Stimulated activated CD8-positive, alpha-beta memory T cell treated with anti-CD3 and anti-CD28 coated beads, Interleukin-7, amount 100 ng/mL, for 4 hours (primary cell): ENCODE measurements around the gene PRSS27.
"Not testable (repeated sequence)": the region's sequence is repeated elsewhere in the genome, so short reads cannot be mapped to it uniquely, and the experiment has no call there.

Experiments used
- DNase-seq, 2 donors: peaks; one replicate each; pipeline ENCODE4 v3.0.0-alpha.2; 2020; ENCODE audit warnings: low read depth in 2 of 2

Gene PRSS27

GRCh38 chr16:2673066-2673999 is 46.7 kb downstream of the PRSS27 start:
- DNase-seq, result peak; percentile 89 to 93

- no peak for DNase-seq
These were observed 48.3 kb downstream of the PRSS27 start for GRCh38 chr16:2671741-2672140.

- not testable (repeated sequence) for DNase-seq
These were observed 48.8 kb downstream of the PRSS27 start for GRCh38 chr16:2671193-2671592.

- peak; percentile 32 to 40 for DNase-seq
These were observed 50.0 kb downstream of the PRSS27 start for GRCh38 chr16:2670017-2670416.

DNA sequence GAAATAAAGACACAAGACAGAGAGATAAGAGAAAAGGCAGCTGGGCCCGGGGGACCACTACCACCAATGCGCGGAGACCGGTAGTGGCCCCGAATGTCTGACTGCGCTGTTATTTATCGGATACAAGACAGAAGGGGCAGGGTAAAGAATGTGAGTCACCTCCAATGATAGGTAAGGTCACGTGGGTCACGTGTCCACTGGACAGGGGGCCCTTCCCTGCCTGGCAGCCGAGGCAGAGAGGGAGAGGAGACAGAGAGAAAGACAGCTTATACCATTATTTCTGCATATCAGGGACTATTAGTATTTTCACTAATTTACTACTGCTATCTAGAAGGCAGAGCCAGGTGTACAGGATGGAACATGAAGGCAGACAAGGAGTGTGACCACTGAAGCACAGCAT is 50.4 kb downstream of the PRSS27 start:
- DNase-seq, result not testable (repeated sequence)

- DNase-seq, result not testable (repeated sequence)
These were observed 53.4 kb downstream of the PRSS27 start for GRCh38 chr16:2666671-2667070.

DNA sequence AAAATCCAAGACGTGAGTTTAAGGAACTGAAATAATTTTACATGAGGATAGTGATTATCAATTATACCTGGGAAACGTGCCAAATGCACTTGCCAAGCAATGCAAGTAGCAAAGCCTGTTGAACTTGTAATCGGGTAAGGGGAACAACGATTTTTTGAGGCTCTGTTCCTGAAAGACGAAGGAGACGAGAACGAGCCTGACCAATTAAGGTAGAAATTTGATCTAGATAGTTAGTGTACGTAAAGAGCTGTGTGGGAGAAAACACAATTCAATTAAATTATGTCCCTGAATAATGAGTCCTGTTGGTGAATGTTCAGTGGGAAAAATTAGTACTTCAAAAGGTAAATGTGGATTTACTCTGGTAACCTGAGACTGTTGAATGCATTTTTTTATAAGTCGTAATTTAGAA is 55.4 kb downstream of the PRSS27 start:
- DNase-seq, result no peak

DNA sequence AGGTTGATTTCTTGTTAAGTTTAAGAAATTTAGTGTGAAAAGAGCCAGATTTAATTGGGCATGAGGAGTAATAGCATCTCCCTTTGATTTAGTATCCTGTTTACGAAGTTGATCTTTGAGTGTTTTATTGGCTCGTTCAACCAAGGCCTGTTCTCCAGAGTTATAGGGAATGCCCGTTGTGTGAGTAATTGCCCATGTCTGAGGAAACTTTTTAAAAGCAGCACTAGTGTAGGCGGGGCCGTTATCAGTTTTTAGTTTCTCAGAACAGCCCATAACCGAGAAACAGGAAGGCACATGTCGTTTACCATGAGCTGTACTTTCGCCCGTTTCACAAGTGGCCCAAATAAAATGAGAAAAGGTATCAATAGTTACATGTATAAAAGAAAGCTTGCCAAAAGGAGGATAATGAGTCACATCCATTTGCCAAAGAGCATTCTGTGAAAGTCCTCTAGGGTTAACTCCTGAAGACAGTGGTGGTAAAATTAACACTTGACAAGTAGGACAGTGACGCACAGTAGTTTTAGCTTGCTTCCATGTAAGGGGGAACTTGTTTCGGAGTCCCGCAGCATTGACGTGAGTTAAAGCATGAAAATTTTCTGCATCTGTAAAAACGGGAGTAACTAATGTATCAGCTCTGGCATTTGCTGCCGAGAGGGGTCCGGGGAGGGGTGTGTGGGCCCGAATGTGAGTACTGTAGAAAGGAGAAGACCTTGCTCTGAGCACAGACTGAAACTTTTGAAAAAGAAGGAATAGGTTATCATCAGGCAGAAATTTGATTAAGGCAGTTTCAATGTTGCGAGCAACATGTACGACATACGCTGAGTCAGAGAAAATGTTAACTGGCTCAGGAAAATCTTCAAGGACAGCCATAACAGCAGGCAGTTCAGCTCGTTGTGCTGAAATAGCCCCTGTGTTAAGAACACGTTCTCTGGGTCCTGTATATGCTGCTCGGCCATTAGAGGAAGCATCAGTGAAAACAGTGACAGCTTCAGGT is 56.2 kb downstream of the PRSS27 start:
- peak in 1 of 2 donors; percentile 15 for DNase-seq
